H1 (cell line): ENCODE measurements around the gene LDLRAD4. TPM values are rescaled to one million over a fixed set of nuclear protein-coding genes. Genes with fewer than 3 reads are reported as not detected.

ENCODE experiments used
- CTCF ChIP-seq, 3 experiments: IDR thresholded peaks; 1 replicate in 2 of 3; 2 replicates in 1 of 3; pipeline versions ENCODE4 v1.5.1 to v1.6.1; 2011; ENCODE audit warnings: low read length in 3 of 3, mild to moderate bottlenecking in 3 of 3, inconsistent platforms in 2 of 3, low read depth in 1 of 3, moderate library complexity in 1 of 3; ENCODE audit not compliant: insufficient read depth in 1 of 3; ENCODE audit errors: control extremely low read depth in 1 of 3
- SP2 ChIP-seq: IDR thresholded peaks from 2 replicates; pipeline ENCODE4 v1.6.1; 2012; ENCODE audit warnings: mild to moderate bottlenecking, low read length, inconsistent platforms
- TEAD4 ChIP-seq: IDR thresholded peaks from 2 replicates; pipeline ENCODE4 v1.6.1; 2012; ENCODE audit warnings: low read depth, low read length, inconsistent platforms, mixed read lengths
- polyA plus RNA-seq, 7 experiments: library from polyadenylated mRNA; depleted of rRNA in 3 of 7; stranded (reverse) in 5 of 7; unstranded in 2 of 7; fragments of >200 nt in 5 of 7; fragments of 200-250 nt in 2 of 7; gene quantifications; 1 replicate in 5 of 7; 2 replicates in 1 of 7; 4 replicates in 1 of 7; pipeline versions ENCODE4 v1.2.1 to v1.2.3, GENCODE V29; 2011 to 2013; ENCODE audit warnings: missing spikeins in 2 of 7, mixed read lengths in 2 of 7
- total RNA-seq: library from RNA; stranded (reverse); fragmentation: NEBNext Ultra II Directional; extraction: Animal tissue kit (Norgen Biotek cat#: 25700); gene quantifications from 2 replicates; pipeline ENCODE4 v1.2.1, GENCODE V29; 2021

LDLRAD4 gene
- total and polyA plus RNA-seq, 2 of the 8 experiments (the other 6 are each of a cell fraction or from before 2014, with no cell fraction given): 0.77 to 1.4 TPM

- TF ChIP-seq CTCF (IDR thresholded peaks at IDR 0.05; ENCODE audit: control extremely low read depth in 1 of 3, insufficient read depth in 1 of 3, low read depth in 1 of 3, low read length in 3 of 3) (no peak), SP2 (no peak), TEAD4 (no peak)
Observed at GRCh38 chr18:13220361-13220991, 1.9 kb downstream of the LDLRAD4 start (continued).
